BE2C (cell line): ENCODE measurements around the gene NGEF.

Experiments
- DNase-seq: peaks from one replicate; pipeline ENCODE4 v3.0.0-alpha.2; 2020
- H3K27me3 ChIP-seq: fragments of 250-450 bp; sonication (Bioruptor Pico); 2 replicates; pipeline ENCODE4 v1.5.1; 2020; ENCODE audit warnings: mild to moderate bottlenecking
- H3K36me3 ChIP-seq: fragments of 250-450 bp; sonication (Bioruptor Pico); 2 replicates; pipeline ENCODE4 v1.5.1; 2020; ENCODE audit warnings: mild to moderate bottlenecking
- H3K4me1 ChIP-seq: fragments of 250-450 bp; sonication (Bioruptor Pico); 2 replicates; pipeline ENCODE4 v1.5.1; 2020
- H3K4me3 ChIP-seq: 2 replicates; pipeline ENCODE4 v1.5.1; 2011; ENCODE audit warnings: low read depth, low read length
- H3K9me3 ChIP-seq: fragments of 250-450 bp; sonication (Bioruptor Pico); 2 replicates; pipeline ENCODE4 v1.5.1; 2020
- CTCF ChIP-seq: IDR thresholded peaks from 2 replicates; pipeline ENCODE4 v1.5.1; 2012; ENCODE audit warnings: mild to moderate bottlenecking, low read depth, low read length

Gene NGEF

GRCh38 chr2:233033672-233034071 lies 20.6 kb upstream of the NGEF start:
- H3K9me3 ChIP-seq, result no peaks in the 10 kb centered on the region; the same call in 1 of the 2 replicates
- H3K4me1 ChIP-seq, result no peaks in the 10 kb centered on the region
- no peak overlapping the region for H3K4me3 ChIP-seq
- DNase-seq, result no peak
- TF ChIP-seq CTCF, result no peak
- H3K36me3 ChIP-seq, result no peaks in the 10 kb centered on the region
- H3K27me3 ChIP-seq, result no peaks in the 10 kb centered on the region

- TF ChIP-seq CTCF, result no peak
- Histone ChIP-seq H3K4me1 (no peaks in the 10 kb centered on the region), H3K4me3 (no peak within 1 kb of the TSS), H3K27me3 (no peaks in the 10 kb centered on the region), H3K9me3 (no peaks in the 10 kb centered on the region; the same call in 1 of the 2 replicates), H3K36me3 (no peaks in the 10 kb centered on the region)
- no peak for DNase-seq
These were observed 19.7 kb upstream of the NGEF start, which contains the start of gene NEU2 for GRCh38 chr2:233032551-233033320. TSS of gene NEU2 (plus strand) at chr2:233032672. CDS start at chr2:233032672, 0 bp downstream.

GRCh38 chr2:233031556-233032500 lies 18.8 kb upstream of the NGEF start:
- Histone ChIP-seq H3K27me3 (no peaks in the 10 kb centered on the region), H3K36me3 (no peaks in the 10 kb centered on the region), H3K4me1 (no peaks in the 10 kb centered on the region), H3K9me3 (no peaks in the 10 kb centered on the region; the same call in 1 of the 2 replicates), H3K4me3 (no peak overlapping the region)
- no peak for DNase-seq
- TF ChIP-seq CTCF, result no peak

GRCh38 chr2:233029321-233029720 lies 16.3 kb upstream of the NGEF start:
- no peaks in the 10 kb centered on the region for H3K4me1 ChIP-seq
- H3K9me3 ChIP-seq, result no peaks in the 10 kb centered on the region
- TF ChIP-seq CTCF, result no peak
- no peaks in the 10 kb centered on the region for H3K36me3 ChIP-seq
- H3K4me3 ChIP-seq, result no peak overlapping the region
- DNase-seq, result no peak
- no peaks in the 10 kb centered on the region for H3K27me3 ChIP-seq

- H3K36me3 ChIP-seq, result no peaks in the 10 kb centered on the region
- no peak for TF ChIP-seq CTCF
- no peaks in the 10 kb centered on the region for H3K4me1 ChIP-seq
- H3K9me3 ChIP-seq, result no peaks in the 10 kb centered on the region
- H3K27me3 ChIP-seq, result no peaks in the 10 kb centered on the region
- no peak for DNase-seq
- H3K4me3 ChIP-seq, result no peak overlapping the region
These were observed 13.2 kb upstream of the NGEF start for GRCh38 chr2:233026198-233026813.
